ENCODE data around the gene SYT5.

The SYT5 gene

GRCh38 chr19:55153652-55154264 is 26.3 kb downstream of the SYT5 start:
- H3K9me3 ChIP-seq (ENCODE audit: control insufficient read depth, low read length): peaks cover 10% of the 10 kb centered on the region
- no peak overlapping the region for H2BK12ac ChIP-seq (ENCODE audit: low read length in 2 of 2)
- no peak overlapping the region for H3K27ac ChIP-seq (ENCODE audit: low read length, poor library complexity, severe bottlenecking)
- no peak overlapping the region for H3K18ac ChIP-seq (ENCODE audit: low read depth in 1 of 2, low read length in 2 of 2)
- WGBS: 86% methylated on average over 12 of the region's 12 CpGs
- H3K4ac ChIP-seq (ENCODE audit: low read depth in 1 of 2, low read length in 2 of 2): no peak overlapping the region
- no peak overlapping the region for H4K8ac ChIP-seq (ENCODE audit: low read length)
- H3K79me1 ChIP-seq (replicated peaks; ENCODE audit: low read length, poor library complexity, severe bottlenecking): no peaks in the 10 kb centered on the region
- no peak overlapping the region for H3K14ac ChIP-seq (ENCODE audit: low read length in 2 of 2)
- no peak overlapping the region for H2BK120ac ChIP-seq (ENCODE audit: low read depth, low read length)
- H3K4me2 ChIP-seq (ENCODE audit: low read length, poor library complexity, severe bottlenecking): no peak overlapping the region
- peaks cover 37 to 47% of the 10 kb centered on the region in 2 experiments for H3K27me3 ChIP-seq (ENCODE audit: control insufficient read depth in 1 of 2, insufficient read depth in 1 of 2, low read length in 2 of 2)
- H4K91ac ChIP-seq (ENCODE audit: low read length): no peak overlapping the region
- H2BK15ac ChIP-seq (ENCODE audit: low read depth, poor library complexity, severe bottlenecking): no peak overlapping the region
- no peak overlapping the region for H3K23ac ChIP-seq (ENCODE audit: low read length in 2 of 2)
- H2AFZ ChIP-seq (ENCODE audit: low read depth, low read length): no peak overlapping the region
- H3K4me1 ChIP-seq (ENCODE audit: control insufficient read depth, insufficient read depth, low read depth, low read length): peaks cover 20% of the 10 kb centered on the region
- no peak overlapping the region for H2AK5ac ChIP-seq (ENCODE audit: low read length, severe bottlenecking)
- H3K9ac ChIP-seq (ENCODE audit: low read length): no peak overlapping the region
- no peak overlapping the region for H2BK5ac ChIP-seq (ENCODE audit: low read depth, low read length, poor library complexity, severe bottlenecking)
- no peak for DNase-seq
- no peaks in the 10 kb centered on the region for H3K36me3 ChIP-seq (ENCODE audit: control insufficient read depth in 1 of 2, insufficient read depth in 2 of 2, low read depth in 1 of 2, low read length in 2 of 2)
- no peak overlapping the region for H3K4me3 ChIP-seq (ENCODE audit: insufficient read depth in 1 of 2, low read depth in 1 of 2, low read length in 2 of 2)

- H3K4me3 ChIP-seq (ENCODE audit: insufficient read depth in 1 of 2, low read depth in 1 of 2, low read length in 2 of 2): no peak overlapping the region
- peaks cover 43 to 52% of the 10 kb centered on the region in 2 experiments for H3K27me3 ChIP-seq (ENCODE audit: control insufficient read depth in 1 of 2, insufficient read depth in 1 of 2, low read length in 2 of 2)
- no peak overlapping the region for H2BK120ac ChIP-seq (ENCODE audit: low read depth, low read length)
- H3K9me3 ChIP-seq (ENCODE audit: control insufficient read depth, low read length): peaks cover 10% of the 10 kb centered on the region
- no peak overlapping the region for H2AK5ac ChIP-seq (ENCODE audit: low read length, severe bottlenecking)
- H4K91ac ChIP-seq (ENCODE audit: low read length): no peak overlapping the region
- peaks cover 16% of the 10 kb centered on the region for H3K4me1 ChIP-seq (ENCODE audit: control insufficient read depth, insufficient read depth, low read depth, low read length)
- H2BK15ac ChIP-seq (ENCODE audit: low read depth, poor library complexity, severe bottlenecking): no peak overlapping the region
- no peak overlapping the region for H3K27ac ChIP-seq (ENCODE audit: low read length, poor library complexity, severe bottlenecking)
- H3K4ac ChIP-seq (ENCODE audit: low read depth in 1 of 2, low read length in 2 of 2): no peak overlapping the region
- no peak overlapping the region for H3K14ac ChIP-seq (ENCODE audit: low read length in 2 of 2)
- no peak overlapping the region for H2AFZ ChIP-seq (ENCODE audit: low read depth, low read length)
- H3K79me1 ChIP-seq (replicated peaks; ENCODE audit: low read length, poor library complexity, severe bottlenecking): no peaks in the 10 kb centered on the region
- no peak overlapping the region for H2BK5ac ChIP-seq (ENCODE audit: low read depth, low read length, poor library complexity, severe bottlenecking)
- H3K9ac ChIP-seq (ENCODE audit: low read length): no peak overlapping the region
- peak overlapping the region; percentile 52 for H4K8ac ChIP-seq (ENCODE audit: low read length)
- no peak for DNase-seq
- no peaks in the 10 kb centered on the region for H3K36me3 ChIP-seq (ENCODE audit: control insufficient read depth in 1 of 2, insufficient read depth in 2 of 2, low read depth in 1 of 2, low read length in 2 of 2)
- no peak overlapping the region for H3K18ac ChIP-seq (ENCODE audit: low read depth in 1 of 2, low read length in 2 of 2)
- H3K4me2 ChIP-seq (ENCODE audit: low read length, poor library complexity, severe bottlenecking): no peak overlapping the region
- H2BK12ac ChIP-seq (ENCODE audit: low read length in 2 of 2): no peak overlapping the region
- no peak overlapping the region for H3K23ac ChIP-seq (ENCODE audit: low read length in 2 of 2)
Measured at GRCh38 chr19:55152017-55152416, 28.1 kb downstream of the SYT5 start.

- H2BK5ac ChIP-seq (ENCODE audit: low read depth, low read length, poor library complexity, severe bottlenecking): no peak within 1 kb of the TSS
- no peak within 1 kb of the TSS for H3K14ac ChIP-seq (ENCODE audit: low read length in 2 of 2)
- H3K4me3 ChIP-seq (ENCODE audit: insufficient read depth in 1 of 2, low read depth in 1 of 2, low read length in 2 of 2): no peak within 1 kb of the TSS
- no peak within 1 kb of the TSS for H2BK12ac ChIP-seq (ENCODE audit: low read length in 2 of 2)
- H4K91ac ChIP-seq (ENCODE audit: low read length): no peak within 1 kb of the TSS
- peak within 1 kb of the TSS; percentile 18 for H2BK15ac ChIP-seq (ENCODE audit: low read depth, poor library complexity, severe bottlenecking)
- no peak for DNase-seq
- peaks cover 10% of the 10 kb centered on the region for H3K9me3 ChIP-seq (ENCODE audit: control insufficient read depth, low read length)
- no peak within 1 kb of the TSS for H3K18ac ChIP-seq (ENCODE audit: low read depth in 1 of 2, low read length in 2 of 2)
- WGBS: 22% methylated on average over 16 of the region's 18 CpGs
- no peak within 1 kb of the TSS for H3K4me2 ChIP-seq (ENCODE audit: low read length, poor library complexity, severe bottlenecking)
- H3K36me3 ChIP-seq (ENCODE audit: control insufficient read depth in 1 of 2, insufficient read depth in 2 of 2, low read depth in 1 of 2, low read length in 2 of 2): no peaks in the 10 kb centered on the region
- no peaks in the 10 kb centered on the region for H3K79me1 ChIP-seq (replicated peaks; ENCODE audit: low read length, poor library complexity, severe bottlenecking)
- no peak within 1 kb of the TSS for H3K9ac ChIP-seq (ENCODE audit: low read length)
- H3K27ac ChIP-seq (ENCODE audit: low read length, poor library complexity, severe bottlenecking): no peak within 1 kb of the TSS
- no peak within 1 kb of the TSS for H3K4ac ChIP-seq (ENCODE audit: low read depth in 1 of 2, low read length in 2 of 2)
- H3K4me1 ChIP-seq (ENCODE audit: control insufficient read depth, insufficient read depth, low read depth, low read length): peaks cover 12% of the 10 kb centered on the region
- H4K8ac ChIP-seq (ENCODE audit: low read length): no peak within 1 kb of the TSS
- H3K23ac ChIP-seq (ENCODE audit: low read length in 2 of 2): peak within 1 kb of the TSS in 1 of 2 experiments; percentile 28
- H2BK120ac ChIP-seq (ENCODE audit: low read depth, low read length): no peak within 1 kb of the TSS
- H2AK5ac ChIP-seq (ENCODE audit: low read length, severe bottlenecking): no peak within 1 kb of the TSS
- peaks cover 57 to 61% of the 10 kb centered on the region in 2 experiments for H3K27me3 ChIP-seq (ENCODE audit: control insufficient read depth in 1 of 2, insufficient read depth in 1 of 2, low read length in 2 of 2)
- H2AFZ ChIP-seq (ENCODE audit: low read depth, low read length): no peak within 1 kb of the TSS
Measured at GRCh38 chr19:55149078-55150003, 30.7 kb downstream of the SYT5 start, which contains the start of gene TNNT1. TSS of gene TNNT1 (minus strand) at chr19:55149206. CDS start at chr19:55147157, 2,049 bp downstream.

GRCh38 chr19:55147545-55148251 is 32.4 kb downstream of the SYT5 start:
- H3K14ac ChIP-seq (ENCODE audit: low read length in 2 of 2): no peak overlapping the region
- no peak overlapping the region for H2BK15ac ChIP-seq (ENCODE audit: low read depth, poor library complexity, severe bottlenecking)
- peaks cover 10% of the 10 kb centered on the region for H3K9me3 ChIP-seq (ENCODE audit: control insufficient read depth, low read length)
- H2AFZ ChIP-seq (ENCODE audit: low read depth, low read length): no peak overlapping the region
- no peak overlapping the region for H3K9ac ChIP-seq (ENCODE audit: low read length)
- no peak overlapping the region for H4K8ac ChIP-seq (ENCODE audit: low read length)
- WGBS: 35% methylated on average over 9 of the region's 9 CpGs
- H2BK120ac ChIP-seq (ENCODE audit: low read depth, low read length): no peak overlapping the region
- peaks cover 12% of the 10 kb centered on the region for H3K4me1 ChIP-seq (ENCODE audit: control insufficient read depth, insufficient read depth, low read depth, low read length)
- H3K79me1 ChIP-seq (replicated peaks; ENCODE audit: low read length, poor library complexity, severe bottlenecking): no peaks in the 10 kb centered on the region
- H2BK5ac ChIP-seq (ENCODE audit: low read depth, low read length, poor library complexity, severe bottlenecking): no peak overlapping the region
- no peak overlapping the region for H4K91ac ChIP-seq (ENCODE audit: low read length)
- H3K4me3 ChIP-seq (ENCODE audit: insufficient read depth in 1 of 2, low read depth in 1 of 2, low read length in 2 of 2): no peak overlapping the region
- no peak overlapping the region for H3K27ac ChIP-seq (ENCODE audit: low read length, poor library complexity, severe bottlenecking)
- H3K27me3 ChIP-seq (ENCODE audit: control insufficient read depth in 1 of 2, insufficient read depth in 1 of 2, low read length in 2 of 2): peaks cover 68 to 69% of the 10 kb centered on the region in 2 experiments
- no peak for DNase-seq
- no peaks in the 10 kb centered on the region for H3K36me3 ChIP-seq (ENCODE audit: control insufficient read depth in 1 of 2, insufficient read depth in 2 of 2, low read depth in 1 of 2, low read length in 2 of 2)
- no peak overlapping the region for H3K23ac ChIP-seq (ENCODE audit: low read length in 2 of 2)
- H3K4me2 ChIP-seq (ENCODE audit: low read length, poor library complexity, severe bottlenecking): no peak overlapping the region
- H3K4ac ChIP-seq (ENCODE audit: low read depth in 1 of 2, low read length in 2 of 2): no peak overlapping the region
- no peak overlapping the region for H2AK5ac ChIP-seq (ENCODE audit: low read length, severe bottlenecking)
- H2BK12ac ChIP-seq (ENCODE audit: low read length in 2 of 2): no peak overlapping the region
- no peak overlapping the region for H3K18ac ChIP-seq (ENCODE audit: low read depth in 1 of 2, low read length in 2 of 2)

Measured in mesenchymal stem cell (in vitro differentiated cells and primary cell).